HepG2 (cell line): ENCODE measurements around the gene BRMS1. TPM values are rescaled to one million over a fixed set of nuclear protein-coding genes. Genes with fewer than 3 reads are reported as not detected.

ENCODE experiments used
- ELF1 ChIP-seq: sonication (generic); formaldehyde crosslinking; IDR thresholded peaks from 2 replicates; pipeline ENCODE4 v1.4.0; 2020; ENCODE audit warnings: missing genetic modification reagents
- MAF1 ChIP-seq: sonication (generic); formaldehyde crosslinking; IDR thresholded peaks from 2 replicates; pipeline ENCODE4 v1.5.0; 2020; ENCODE audit warnings: missing genetic modification reagents, borderline replicate concordance
- MXI1 ChIP-seq: IDR thresholded peaks from 3 replicates; pipeline ENCODE4 v1.6.1; 2012; ENCODE audit warnings: low read depth, low read length, inconsistent platforms, borderline replicate concordance
- ZFP36L2 ChIP-seq: sonication (generic); formaldehyde crosslinking; IDR thresholded peaks from 2 replicates; pipeline ENCODE4 v1.4.0; 2020; ENCODE audit warnings: missing genetic modification reagents
- polyA plus RNA-seq, 8 experiments: library from polyadenylated mRNA; depleted of rRNA in 3 of 8; stranded (reverse) in 7 of 8; unstranded in 1 of 8; fragments of >200 nt; fragmentation: Illumina TruSeq in 4 of 8; extraction: Trizol in 4 of 8; gene quantifications; 2 replicates each; pipeline versions ENCODE4 v1.2.1 to v1.2.3, GENCODE V29; 2011 to 2016; ENCODE audit warnings: low read depth in 4 of 8, missing spikeins in 1 of 8, mixed read lengths in 1 of 8; ENCODE audit not compliant: insufficient read depth in 1 of 8
- total RNA-seq, 5 experiments: library from RNA; depleted of rRNA; stranded (reverse); fragments of >200 nt; fragmentation: Illumina TruSeq; extraction: Trizol; gene quantifications; 2 replicates each; pipeline ENCODE4 v1.2.3, GENCODE V29; 2016; ENCODE audit warnings: low read depth in 1 of 5
- TF ChIP-seq, protein P1 (sequence below): sonication (generic); formaldehyde crosslinking; IDR thresholded peaks from 2 replicates; pipeline ENCODE4 v1.5.1; 2020; ENCODE audit warnings: mild to moderate bottlenecking, missing genetic modification reagents, borderline replicate concordance
- TF ChIP-seq, protein P2 (sequence below): IDR thresholded peaks from 2 replicates; pipeline ENCODE4 v1.6.1; 2016; ENCODE audit warnings: low read depth, borderline replicate concordance
- TF ChIP-seq, protein P3 (sequence below): sonication (generic); formaldehyde crosslinking; conservative IDR thresholded peaks from 2 replicates; pipeline ENCODE4 v1.8.0; 2022; ENCODE audit warnings: missing genetic modification reagents
- TF ChIP-seq, protein P4 (sequence below): sonication (generic); formaldehyde crosslinking; IDR thresholded peaks from 2 replicates; pipeline ENCODE4 v1.5.1; 2020; ENCODE audit warnings: mild to moderate bottlenecking, moderate library complexity, missing genetic modification reagents

BRMS1 gene
- total and polyA plus RNA-seq, 2 of the 13 experiments (the other 11 are each of a cell fraction or from before 2014, with no cell fraction given), result 15.8 to 55.7 TPM

DNA sequence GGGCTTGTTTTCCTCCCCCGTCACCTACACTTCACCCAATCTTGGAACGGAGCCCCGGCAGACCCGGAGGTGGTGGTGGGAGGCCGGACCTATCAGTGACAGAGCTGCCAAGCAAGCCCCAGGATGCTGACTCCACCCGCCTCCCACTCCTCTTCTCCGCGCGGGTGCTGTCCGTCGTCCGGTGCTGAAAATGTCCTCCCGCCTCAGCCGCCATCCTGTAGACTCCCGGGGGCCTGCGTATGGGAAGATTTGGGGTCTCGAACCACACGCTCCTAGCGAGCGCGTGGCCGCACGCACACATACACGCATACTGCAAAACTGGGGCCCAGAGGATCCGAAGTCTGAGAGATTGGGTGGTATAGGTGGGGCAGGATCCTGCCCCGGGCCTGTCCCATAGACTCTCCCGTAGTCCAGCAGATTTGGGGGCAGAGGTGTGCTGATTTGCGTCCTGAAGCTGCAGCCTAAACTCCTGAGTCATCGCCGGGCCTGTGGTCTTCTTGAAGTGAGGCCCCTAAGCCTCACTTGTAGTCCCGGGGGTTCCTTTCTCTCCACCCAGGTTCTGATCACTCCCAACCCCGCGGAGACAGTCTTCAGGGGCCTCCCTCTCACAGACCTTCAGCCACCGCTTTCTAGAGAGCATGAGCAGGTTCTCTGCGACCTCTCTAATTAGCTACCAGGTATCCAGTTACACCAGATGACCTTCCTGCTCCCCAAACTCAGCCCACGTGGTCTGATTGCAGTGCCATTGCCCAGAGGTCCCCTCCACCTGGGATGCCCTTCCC lies 55.2 kb downstream of the BRMS1 start (continued):
- TF ChIP-seq, protein P1, sequence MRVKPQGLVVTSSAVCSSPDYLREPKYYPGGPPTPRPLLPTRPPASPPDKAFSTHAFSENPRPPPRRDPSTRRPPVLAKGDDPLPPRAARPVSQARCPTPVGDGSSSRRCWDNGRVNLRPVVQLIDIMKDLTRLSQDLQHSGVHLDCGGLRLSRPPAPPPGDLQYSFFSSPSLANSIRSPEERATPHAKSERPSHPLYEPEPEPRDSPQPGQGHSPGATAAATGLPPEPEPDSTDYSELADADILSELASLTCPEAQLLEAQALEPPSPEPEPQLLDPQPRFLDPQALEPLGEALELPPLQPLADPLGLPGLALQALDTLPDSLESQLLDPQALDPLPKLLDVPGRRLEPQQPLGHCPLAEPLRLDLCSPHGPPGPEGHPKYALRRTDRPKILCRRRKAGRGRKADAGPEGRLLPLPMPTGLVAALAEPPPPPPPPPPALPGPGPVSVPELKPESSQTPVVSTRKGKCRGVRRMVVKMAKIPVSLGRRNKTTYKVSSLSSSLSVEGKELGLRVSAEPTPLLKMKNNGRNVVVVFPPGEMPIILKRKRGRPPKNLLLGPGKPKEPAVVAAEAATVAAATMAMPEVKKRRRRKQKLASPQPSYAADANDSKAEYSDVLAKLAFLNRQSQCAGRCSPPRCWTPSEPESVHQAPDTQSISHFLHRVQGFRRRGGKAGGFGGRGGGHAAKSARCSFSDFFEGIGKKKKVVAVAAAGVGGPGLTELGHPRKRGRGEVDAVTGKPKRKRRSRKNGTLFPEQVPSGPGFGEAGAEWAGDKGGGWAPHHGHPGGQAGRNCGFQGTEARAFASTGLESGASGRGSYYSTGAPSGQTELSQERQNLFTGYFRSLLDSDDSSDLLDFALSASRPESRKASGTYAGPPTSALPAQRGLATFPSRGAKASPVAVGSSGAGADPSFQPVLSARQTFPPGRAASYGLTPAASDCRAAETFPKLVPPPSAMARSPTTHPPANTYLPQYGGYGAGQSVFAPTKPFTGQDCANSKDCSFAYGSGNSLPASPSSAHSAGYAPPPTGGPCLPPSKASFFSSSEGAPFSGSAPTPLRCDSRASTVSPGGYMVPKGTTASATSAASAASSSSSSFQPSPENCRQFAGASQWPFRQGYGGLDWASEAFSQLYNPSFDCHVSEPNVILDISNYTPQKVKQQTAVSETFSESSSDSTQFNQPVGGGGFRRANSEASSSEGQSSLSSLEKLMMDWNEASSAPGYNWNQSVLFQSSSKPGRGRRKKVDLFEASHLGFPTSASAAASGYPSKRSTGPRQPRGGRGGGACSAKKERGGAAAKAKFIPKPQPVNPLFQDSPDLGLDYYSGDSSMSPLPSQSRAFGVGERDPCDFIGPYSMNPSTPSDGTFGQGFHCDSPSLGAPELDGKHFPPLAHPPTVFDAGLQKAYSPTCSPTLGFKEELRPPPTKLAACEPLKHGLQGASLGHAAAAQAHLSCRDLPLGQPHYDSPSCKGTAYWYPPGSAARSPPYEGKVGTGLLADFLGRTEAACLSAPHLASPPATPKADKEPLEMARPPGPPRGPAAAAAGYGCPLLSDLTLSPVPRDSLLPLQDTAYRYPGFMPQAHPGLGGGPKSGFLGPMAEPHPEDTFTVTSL (CRISPR knock-in tag), result peak; percentile 66; the same call in 1 of the 2 replicates
- TF ChIP-seq ELF1 (CRISPR knock-in tag) (no peak), ZFP36L2 (CRISPR knock-in tag) (0 out of 2 replicates have a peak, but pooled peaks have one; percentile 68), MAF1 (CRISPR knock-in tag) (peak; percentile 20; the same call in 1 of the 2 replicates), MXI1 (peak; percentile 92; the same call in 2 of the 3 replicates)
- TF ChIP-seq, protein P2, sequence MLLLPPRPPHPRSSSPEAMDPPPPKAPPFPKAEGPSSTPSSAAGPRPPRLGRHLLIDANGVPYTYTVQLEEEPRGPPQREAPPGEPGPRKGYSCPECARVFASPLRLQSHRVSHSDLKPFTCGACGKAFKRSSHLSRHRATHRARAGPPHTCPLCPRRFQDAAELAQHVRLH (CRISPR knock-in tag), result peak; percentile 57; the same call in 1 of the 2 replicates
- TF ChIP-seq, protein P3, sequence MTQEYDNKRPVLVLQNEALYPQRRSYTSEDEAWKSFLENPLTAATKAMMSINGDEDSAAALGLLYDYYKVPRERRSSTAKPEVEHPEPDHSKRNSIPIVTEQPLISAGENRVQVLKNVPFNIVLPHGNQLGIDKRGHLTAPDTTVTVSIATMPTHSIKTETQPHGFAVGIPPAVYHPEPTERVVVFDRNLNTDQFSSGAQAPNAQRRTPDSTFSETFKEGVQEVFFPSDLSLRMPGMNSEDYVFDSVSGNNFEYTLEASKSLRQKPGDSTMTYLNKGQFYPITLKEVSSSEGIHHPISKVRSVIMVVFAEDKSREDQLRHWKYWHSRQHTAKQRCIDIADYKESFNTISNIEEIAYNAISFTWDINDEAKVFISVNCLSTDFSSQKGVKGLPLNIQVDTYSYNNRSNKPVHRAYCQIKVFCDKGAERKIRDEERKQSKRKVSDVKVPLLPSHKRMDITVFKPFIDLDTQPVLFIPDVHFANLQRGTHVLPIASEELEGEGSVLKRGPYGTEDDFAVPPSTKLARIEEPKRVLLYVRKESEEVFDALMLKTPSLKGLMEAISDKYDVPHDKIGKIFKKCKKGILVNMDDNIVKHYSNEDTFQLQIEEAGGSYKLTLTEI, result no peak
- TF ChIP-seq, protein P4, sequence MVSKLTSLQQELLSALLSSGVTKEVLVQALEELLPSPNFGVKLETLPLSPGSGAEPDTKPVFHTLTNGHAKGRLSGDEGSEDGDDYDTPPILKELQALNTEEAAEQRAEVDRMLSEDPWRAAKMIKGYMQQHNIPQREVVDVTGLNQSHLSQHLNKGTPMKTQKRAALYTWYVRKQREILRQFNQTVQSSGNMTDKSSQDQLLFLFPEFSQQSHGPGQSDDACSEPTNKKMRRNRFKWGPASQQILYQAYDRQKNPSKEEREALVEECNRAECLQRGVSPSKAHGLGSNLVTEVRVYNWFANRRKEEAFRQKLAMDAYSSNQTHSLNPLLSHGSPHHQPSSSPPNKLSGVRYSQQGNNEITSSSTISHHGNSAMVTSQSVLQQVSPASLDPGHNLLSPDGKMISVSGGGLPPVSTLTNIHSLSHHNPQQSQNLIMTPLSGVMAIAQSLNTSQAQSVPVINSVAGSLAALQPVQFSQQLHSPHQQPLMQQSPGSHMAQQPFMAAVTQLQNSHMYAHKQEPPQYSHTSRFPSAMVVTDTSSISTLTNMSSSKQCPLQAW (CRISPR knock-in tag), result peak; percentile 24; the same call in 1 of the 2 replicates
